Stimulated activated CD4-positive, alpha-beta T cell treated with anti-CD3 and anti-CD28 coated beads, TNF-alpha, amount 100 ng/mL, for 24 hours (primary cell): ENCODE data around the gene PTDSS2.
"Not testable (repeated sequence)": the region's sequence is repeated elsewhere in the genome, so short reads cannot be mapped to it uniquely, and the experiment has no call there.

Experiments used
- DNase-seq, 3 experiments: peaks; one replicate each; pipeline ENCODE4 v3.0.0-alpha.2; 2020; ENCODE audit warnings: low read depth in 3 of 3

Gene PTDSS2

GRCh38 chr11:468493-468892 is 18.4 kb downstream of the PTDSS2 start:
- no peak for DNase-seq

DNA sequence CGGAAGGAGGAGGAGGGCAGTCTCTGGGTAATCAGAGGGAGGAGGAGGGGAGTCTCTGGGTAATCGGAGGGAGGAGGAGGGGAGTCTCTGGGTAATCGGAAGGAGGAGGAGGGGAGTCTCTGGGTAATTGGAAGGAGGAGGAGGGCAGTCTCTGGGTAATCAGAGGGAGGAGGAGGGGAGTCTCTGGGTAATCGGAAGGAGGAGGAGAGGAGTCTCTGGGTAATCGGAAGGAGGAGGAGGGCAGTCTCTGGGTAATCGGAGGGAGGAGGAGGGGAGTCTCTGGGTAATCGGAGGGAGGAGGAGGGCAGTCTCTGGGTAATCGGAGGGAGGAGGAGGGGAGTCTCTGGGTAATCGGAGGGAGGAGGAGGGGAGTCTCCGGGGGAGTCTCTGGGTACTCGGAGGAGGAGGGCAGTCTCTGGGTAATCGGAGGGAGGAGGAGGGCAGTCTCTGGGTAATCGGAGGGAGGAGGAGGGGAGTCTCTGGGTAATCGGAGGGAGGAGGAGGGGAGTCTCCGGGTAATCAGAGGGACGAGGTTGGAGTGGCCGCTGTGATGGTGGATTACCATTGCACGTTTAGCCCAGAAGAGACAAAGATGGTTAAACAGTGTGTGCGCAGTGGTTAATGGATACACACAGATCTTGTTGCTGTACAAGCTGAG is 19.1 kb downstream of the PTDSS2 start:
- DNase-seq = not testable (repeated sequence)

GRCh38 chr11:469684-470560 is 19.8 kb downstream of the PTDSS2 start:
- no peak for DNase-seq

DNA sequence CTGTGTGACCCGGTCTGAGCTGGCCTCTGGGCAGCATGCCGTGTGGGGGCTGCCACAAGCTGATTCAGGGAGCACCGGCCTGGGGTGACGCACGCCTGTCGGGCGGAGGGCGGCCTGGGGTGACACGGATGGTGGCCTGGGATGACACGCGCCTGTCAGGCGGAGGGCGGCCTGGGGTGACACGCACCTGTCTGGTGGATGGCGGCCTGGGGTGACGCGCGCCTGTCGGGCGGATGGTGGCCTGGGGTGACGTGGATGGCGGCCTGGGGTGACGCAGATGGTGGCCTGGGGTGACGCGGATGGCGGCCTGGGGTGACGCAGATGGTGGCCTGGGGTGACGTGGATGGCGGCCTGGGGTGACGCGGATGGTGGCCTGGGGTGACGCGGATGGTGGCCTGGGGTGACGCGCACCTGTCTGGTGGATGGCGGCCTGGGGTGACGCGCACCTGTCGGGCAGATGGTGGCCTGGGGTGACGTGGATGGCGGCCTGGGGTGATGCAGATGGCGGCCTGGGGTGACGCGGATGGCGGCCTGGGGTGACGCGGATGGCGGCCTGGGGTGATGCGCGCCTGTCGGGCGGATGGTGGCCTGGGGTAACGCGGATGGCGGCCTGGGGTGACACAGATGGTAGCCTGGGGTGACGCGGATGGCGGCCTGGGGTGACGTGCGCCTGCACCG is 21.5 kb downstream of the PTDSS2 start:
- no peak for DNase-seq

- DNase-seq = no peak
These were observed 22.2 kb downstream of the PTDSS2 start for GRCh38 chr11:472272-472671.

DNA sequence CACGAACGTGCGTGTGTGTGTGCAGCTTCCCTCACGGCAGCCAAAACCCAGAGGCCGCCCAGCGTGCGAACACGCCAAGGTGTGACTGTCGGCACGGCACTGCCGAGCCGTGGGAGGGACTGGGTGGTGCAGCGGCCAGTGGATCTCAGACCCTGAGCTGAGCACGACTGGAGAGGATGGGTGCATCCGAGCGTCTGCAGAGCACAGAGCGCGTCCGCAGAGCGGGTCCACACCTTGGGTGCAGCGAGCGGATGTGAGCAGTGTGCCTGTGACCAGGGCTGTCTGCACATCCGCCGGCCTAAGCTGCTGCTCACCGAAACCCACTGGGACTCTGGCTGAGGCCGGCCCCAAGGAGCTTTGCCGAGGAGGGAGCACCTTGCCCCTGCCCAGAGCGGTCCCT is 22.7 kb downstream of the PTDSS2 start:
- no peak for DNase-seq

- no peak for DNase-seq
These were observed 23.3 kb downstream of the PTDSS2 start for GRCh38 chr11:473415-473814.

GRCh38 chr11:473962-474785 is 24.1 kb downstream of the PTDSS2 start:
- DNase-seq = no peak

- no peak for DNase-seq
These were observed 24.9 kb downstream of the PTDSS2 start for GRCh38 chr11:474914-475506.

GRCh38 chr11:475941-476340 is 25.9 kb downstream of the PTDSS2 start:
- no peak for DNase-seq

DNA sequence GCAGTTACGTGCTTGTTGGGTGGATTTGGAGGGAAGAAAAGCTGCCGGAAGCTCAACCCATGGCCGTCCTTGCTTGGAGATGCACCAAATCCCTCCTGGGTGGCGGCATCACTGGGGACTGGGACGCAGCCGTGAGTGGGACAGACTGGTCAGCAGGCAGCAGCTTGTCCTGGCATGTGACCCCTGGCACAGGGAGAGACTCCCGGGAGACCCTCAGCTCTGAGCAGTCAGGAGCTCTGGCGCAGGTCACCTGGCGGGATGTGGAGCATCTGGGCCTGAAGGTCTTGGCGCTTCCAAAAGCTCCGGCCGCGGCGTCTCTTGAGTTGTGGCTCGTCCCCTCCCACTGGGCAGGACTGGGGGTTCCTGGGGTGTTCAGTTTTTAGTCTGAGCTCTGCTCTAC is 26.3 kb downstream of the PTDSS2 start:
- DNase-seq = no peak

DNA sequence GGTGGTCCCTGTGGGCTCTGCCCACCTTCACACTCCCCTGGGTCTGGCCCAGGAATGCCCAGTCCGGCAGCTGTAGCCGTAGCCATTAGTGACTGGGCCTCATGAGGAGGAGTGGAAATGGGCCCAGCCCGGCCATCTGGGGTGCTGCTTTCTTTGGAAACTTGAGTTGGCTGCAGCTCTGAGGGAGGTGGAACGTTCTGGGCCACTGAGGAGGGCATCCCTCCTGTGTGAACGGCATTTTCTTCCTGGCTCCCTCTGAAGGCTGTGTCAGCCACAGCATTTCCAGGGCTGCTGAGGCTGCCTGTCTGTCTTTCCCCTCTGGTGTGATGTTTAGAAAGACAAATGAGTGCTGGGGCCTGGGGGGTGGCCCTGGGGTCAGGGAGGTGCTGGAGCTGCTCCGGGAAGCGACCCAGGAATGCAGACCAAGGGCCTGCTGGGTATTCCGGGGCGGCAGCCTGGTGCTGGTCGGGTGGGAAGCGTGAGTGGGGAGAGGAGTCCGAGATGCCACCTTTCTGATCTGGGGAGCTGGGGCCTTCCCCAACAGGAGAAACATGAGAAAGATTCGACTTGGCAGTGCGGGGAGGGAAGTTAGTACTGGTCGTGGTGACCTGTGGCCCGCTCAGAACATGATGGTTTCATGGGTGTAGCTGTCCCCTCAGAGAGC is 27.1 kb downstream of the PTDSS2 start:
- DNase-seq = no peak

- no peak for DNase-seq
These were observed 29.2 kb downstream of the PTDSS2 start for GRCh38 chr11:479311-479710.

- DNase-seq = no peak
These were observed 34.5 kb downstream of the PTDSS2 start for GRCh38 chr11:484616-485015.

GRCh38 chr11:486189-486588 is 36.1 kb downstream of the PTDSS2 start:
- DNase-seq = no peak

GRCh38 chr11:487571-488021 is 37.5 kb downstream of the PTDSS2 start:
- DNase-seq = no peak

GRCh38 chr11:488062-488461 is 38.0 kb downstream of the PTDSS2 start:
- no peak for DNase-seq

- no peak for DNase-seq
These were observed 38.5 kb downstream of the PTDSS2 start for GRCh38 chr11:488579-488978.

DNA sequence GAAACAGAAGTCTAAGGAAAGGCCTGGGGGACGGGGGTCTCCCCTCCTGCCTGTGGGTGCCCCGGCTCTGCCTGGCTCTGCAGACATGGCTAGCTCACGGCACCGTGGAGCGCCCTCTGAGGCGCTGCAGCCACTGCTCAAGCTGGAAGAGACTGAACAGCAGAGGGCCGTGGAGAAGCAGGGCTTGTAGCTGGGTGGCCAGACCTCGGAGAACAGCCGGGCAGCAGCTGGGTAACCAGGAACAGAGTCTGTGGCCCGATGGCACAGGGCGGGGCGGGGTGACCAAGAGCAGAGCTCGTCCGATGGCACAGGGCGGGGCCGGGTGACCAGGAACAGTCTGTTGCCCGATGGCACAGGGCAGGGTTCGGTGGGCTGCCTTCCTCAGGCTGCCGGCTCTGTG is 38.9 kb downstream of the PTDSS2 start:
- DNase-seq = no peak

DNA sequence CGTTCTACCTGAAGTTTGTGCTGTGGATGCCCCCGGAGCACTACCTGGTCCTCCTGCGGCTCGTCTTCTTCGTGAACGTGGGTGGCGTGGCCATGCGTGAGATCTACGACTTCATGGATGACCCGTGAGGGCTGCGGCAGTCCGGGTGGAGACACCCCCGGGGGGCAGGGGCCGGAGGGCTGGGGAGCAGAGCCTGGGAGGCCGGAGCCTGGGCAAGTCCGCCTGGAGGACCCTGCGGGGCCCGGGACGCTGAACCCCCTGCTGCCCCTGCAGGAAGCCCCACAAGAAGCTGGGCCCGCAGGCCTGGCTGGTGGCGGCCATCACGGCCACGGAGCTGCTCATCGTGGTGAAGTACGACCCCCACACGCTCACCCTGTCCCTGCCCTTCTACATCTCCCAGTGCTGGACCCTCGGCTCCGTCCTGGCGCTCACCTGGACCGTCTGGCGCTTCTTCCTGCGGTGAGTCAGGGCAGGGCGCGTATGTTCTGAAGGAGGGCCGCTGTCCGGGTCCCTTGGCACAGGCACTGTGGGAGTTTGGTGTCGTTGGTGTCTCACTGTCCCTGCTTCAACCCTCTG is 39.6 kb downstream of the PTDSS2 start:
- no peak for DNase-seq
